Hematopoietic multipotent progenitor cell (in vitro differentiated cells): ENCODE results near the gene TMEM263. TPM values are rescaled to one million over a fixed set of nuclear protein-coding genes. Genes with fewer than 3 reads are reported as not detected.

Experiments used
- DNase-seq, 3 donors: peaks; one replicate each; pipeline ENCODE4 v3.0.0-alpha.2; 2011 to 2015; ENCODE audit warnings: low read depth in 2 of 3, low spot score in 2 of 3
- total RNA-seq: library from RNA; depleted of rRNA; stranded (reverse); fragments of >200 nt; gene quantifications from one replicate; pipeline ENCODE4 v1.2.3, GENCODE V29; 2012

Gene TMEM263
- total RNA-seq, 1 donor: 16.4 TPM

DNA sequence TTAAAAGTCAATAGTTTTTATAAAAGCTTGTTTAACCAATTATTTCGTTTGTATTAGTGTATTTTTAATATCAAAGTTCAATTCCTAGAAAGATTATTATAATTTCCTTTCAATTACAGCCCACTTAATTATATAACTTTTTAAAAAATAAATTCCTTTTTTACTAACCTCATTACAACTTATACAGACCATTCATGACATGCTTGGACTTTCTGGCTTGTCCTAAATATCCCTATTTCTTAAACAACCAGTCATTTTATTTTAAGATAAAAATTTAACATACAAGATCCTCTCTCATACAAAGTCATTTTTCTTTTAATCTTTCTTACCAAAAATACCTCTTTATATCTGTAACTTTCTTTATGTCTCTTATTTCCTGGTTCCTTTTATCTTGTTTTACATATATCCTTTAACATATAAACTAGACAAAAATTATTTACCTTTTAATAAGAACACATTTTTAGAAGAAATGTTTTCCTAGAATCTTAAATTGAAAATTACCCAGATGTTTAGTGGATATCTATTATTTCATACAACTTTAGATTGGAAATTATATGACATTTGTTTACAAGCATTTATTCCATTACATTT, 10.4 kb upstream of the TMEM263 start:
- no peak for DNase-seq

DNA sequence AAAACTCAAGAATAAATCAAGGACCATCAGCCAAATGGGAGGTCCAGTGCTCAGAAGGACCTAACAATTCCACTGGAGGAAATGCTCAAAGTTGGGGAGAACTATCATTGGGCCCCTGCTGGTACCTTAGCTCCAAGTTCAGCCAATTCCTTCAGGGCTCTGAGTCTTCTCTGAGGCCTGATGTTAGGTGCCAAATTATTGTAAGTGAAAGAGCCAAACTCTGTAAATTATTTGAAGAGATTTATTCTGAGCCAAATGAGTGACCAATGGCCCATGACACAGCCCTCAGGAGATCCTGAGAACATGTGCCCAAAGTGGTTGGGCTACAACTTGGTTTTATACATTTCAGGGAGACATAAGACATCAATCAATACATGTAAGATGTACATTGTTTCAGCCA, 8.2 kb upstream of the TMEM263 start:
- DNase-seq: no peak

DNA sequence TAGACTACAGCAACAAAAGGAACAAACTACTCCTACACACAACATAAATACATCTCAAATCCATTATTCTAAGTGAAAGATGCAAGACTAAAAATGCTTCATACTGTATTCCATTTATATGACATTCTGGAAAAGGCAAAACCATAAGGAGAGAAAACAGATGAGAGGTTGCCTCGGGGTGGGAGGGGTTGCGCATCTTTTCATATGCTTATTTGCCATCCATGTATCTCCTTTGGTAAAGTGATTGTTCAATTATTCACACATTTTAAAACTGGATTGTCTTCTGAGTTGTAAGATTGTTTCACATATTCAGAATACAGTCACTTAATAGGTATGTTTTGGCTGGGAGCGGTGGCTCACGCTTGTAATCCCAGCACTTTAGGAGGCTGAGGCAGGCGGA, 5.1 kb upstream of the TMEM263 start:
- DNase-seq: no peak

DNA sequence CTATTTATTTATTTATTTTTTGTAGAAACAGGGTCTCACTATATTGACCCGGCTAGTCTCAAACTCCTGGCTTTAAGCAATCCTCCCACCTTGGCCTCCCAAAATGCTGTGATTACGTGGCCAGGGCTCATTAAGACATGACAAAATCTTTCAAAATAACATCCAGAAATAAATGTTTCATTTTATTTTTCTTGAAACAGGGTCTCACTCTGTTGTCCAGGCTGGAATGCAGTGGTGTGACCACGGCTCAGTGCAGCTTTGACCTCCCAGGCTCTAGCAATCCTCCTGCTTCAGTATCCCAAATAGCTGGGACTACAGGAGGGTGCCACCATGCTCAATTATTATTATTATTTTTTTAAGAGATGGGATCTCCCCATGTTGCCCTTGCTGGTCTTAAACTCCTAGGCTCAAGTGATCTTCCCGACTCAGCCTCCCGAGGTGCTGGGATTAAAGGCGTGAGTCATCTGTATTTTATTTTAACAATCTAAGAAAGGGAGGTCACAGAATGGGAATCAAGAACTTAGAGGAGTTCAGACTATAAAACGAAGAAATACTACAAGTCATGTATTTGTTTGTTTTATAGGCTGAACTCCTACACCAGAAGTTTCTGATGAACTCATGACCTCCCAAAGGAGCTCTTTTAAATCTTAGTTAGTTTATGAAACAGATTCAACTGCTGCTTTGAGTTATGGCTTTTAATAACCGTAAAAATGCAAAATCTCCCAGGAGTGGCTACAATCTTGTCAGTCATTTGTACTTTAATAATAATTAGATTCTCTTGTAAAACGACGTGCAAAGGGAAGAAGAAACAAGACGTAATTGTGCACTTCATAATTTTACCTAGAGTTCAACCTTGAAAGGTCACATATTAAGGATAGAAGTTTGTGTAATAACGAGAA, 2.1 kb upstream of the TMEM263 start:
- DNase-seq: no peak

DNA sequence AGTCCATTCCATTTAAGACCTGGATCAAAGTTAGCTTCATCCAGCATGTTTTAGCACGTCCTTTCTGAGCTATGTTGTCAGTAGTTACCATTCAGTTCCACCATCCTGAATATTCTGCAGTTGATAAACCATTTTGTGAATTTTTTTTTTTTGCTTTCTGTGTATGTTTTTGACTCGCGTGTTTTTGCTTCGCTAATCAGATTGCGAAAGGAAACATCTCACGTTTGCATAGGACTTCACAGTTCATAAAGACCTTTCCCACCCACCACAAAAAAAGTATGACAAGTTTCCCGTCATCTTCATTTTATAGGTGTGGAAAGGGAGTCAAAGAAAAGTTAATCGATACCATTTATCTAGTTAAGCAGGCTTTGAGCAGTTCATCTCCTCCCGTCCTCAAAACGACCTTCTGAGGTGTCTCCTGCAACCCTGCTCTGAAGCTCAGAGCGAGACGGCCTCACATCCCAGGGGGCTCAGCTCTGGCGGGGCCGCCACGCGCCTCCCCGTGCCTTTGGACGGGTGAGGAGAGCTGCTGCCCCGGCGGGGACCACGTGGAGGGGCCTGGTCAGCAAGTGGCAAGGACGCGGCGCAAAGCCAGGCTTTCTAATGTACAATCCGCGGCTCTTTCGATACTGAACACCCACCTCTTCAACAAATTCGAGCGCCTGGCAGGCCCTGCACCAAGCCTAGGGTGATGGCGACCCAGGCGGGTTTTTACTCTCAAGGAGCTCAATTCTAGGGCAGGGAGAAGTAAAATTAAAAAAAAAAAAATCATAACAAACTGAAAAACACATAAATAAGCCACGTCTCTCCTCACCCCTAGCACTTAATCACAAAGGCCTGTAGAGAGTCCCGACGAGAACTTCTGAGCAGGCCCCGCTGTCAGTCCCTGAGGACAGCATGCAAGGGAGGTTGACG, 988 bp upstream of the TMEM263 start:
- DNase-seq: peak in 2 of 3 donors; percentile 5 to 7

DNA sequence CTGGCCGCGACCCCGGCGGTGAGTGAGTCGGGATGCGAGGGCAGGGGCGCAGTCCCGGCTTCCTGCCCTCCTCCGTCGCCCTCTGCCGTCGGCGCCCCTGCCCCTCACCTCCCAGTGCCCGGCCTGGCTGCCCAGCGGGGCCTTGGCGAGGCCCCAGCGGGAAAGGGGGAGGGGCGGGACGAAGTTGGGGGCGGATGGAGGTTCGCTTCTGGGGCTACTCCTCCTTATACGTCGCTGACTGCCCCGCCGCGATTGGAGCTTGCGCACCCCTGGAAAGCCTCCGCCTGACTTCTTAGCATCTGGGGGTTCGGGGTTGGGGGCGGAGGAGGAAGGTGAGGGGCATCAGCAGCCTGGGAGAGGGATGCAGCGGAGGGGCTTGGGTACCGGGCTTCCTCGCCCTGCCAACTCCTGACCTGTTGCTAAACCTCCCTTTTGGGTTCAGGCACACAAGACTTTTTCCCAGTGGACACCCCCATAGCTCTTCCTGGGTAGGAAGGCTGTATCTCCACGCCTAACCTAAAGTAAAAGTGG, 406 bp downstream of the TMEM263 start:
- peak in 2 of 3 donors; percentile 70 to 71 for DNase-seq

DNA sequence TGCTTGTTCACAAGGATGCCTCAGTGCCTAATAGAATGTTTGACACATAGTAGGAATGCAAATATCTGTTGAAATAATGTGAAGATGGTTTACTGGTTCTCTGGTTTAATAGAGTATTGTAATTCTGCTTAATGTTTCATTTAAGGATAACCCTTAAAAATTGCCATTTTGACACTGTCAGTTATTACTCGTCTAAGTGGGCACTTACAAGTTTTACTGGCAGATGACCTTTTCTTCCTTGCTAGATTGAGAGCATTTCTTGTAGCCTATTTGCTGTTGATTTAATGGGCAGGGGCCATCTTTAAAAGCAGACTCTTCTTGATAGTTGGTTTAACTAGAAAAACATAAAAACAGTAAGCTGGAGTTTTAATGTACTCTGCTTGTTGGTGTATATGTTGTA, 1.9 kb downstream of the TMEM263 start:
- peak in 1 of 3 donors; percentile 19 for DNase-seq

DNA sequence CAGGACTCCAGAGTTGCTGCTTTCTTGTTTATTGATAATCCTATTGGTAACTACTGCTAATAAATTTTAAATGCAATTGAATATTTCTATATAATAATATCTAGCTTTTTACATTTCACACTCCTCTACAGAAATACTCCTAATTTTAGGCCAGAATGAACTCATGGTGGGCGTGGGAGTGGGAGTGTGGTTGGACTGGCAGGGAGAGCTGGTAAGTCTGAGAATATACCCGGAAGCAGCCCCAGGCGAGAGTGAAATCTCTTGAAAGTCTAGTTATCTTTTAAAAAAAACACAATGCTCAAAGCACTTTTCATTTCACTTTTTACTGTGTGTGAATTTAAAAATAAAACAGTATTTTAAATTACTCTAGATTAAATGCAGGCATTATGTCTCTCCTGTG, 4.7 kb downstream of the TMEM263 start:
- no peak for DNase-seq

DNA sequence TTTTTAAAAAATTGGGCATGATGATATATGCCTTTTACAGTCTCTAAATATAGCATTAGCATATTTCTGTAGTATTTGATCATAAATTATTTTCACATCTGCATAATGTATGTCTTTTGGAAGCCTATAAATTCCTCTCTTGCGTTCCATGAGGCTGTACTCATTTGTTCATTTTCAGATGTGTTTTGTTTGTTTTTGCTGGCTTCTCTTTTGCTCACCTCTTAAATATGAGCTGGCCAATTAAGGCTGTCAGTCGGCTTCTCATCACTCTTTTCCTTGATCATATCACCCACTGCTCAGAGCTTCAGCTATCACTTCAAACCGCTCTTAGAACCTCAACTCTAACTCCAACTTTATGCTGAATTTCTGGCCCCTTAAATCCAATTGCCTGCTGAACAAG, 6.6 kb downstream of the TMEM263 start:
- DNase-seq: no peak

DNA sequence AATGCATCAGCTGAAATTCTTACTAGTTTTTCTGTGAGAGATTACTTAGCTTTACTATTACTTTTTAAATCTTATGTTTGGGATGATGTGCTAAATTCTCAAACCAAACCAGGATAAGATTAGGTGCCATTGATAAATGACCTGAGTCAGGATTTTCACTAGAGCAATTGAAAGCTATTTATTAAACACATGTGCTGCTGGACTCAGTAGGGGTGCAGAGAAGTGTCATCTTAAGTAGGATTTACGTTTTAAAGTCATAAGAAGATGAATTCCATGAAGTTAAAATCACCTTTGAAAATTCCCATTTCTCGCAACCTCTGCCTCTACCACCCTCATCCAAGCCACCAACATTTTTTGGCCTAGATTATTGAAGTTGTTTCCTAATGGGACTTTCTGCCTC, 8.8 kb downstream of the TMEM263 start:
- no peak for DNase-seq

DNA sequence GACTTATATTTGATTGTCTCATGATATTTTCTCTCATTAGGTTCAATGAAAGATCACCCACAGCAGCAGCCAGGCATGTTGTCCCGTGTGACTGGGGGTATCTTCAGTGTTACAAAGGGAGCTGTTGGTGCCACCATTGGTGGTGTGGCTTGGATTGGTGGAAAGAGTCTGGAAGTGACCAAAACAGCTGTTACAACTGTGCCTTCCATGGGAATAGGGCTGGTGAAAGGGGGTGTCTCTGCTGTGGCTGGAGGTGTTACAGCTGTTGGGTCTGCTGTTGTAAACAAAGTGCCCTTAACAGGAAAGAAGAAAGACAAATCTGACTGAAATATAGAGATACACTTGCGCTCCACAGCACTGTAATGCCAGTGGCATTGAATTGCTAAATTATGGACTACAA, 15.4 kb downstream of the TMEM263 start:
- DNase-seq: no peak

DNA sequence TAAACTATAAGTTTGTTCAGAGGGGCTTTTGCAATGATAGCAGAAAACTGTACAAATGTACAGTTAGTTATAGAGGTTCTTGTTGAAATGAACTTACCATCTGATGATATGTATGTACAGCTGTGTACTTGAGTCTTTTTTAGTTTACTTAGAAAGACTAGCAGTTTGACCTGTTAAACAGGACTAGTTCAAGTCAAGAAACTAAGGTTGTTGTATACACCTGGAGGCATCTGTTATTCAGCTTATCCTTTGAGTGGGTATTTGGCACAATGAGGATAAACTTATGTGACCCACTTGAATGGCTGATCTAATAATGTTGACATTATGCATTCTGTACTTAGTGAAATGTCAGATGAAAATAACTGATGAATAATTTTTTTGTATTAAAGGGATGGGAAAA, 17.8 kb downstream of the TMEM263 start:
- no peak for DNase-seq

DNA sequence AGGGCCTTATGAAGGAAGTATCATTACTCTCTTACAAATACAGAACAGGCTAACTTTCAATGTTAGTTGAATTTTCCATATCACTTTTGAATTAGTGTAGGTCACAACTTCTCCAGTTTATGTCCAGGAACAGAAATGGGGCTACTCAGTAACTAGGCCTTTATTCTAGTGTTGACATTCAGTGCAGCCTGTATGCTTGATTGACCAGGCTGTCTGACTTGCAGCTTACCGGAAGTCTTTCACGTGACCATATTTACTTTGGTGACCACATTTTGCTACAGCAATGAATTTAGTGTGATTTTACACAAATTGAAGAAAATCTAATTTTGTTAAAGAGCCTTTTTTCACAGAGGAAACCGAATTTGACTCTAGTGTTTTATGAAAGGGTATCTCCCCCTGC, 18.8 kb downstream of the TMEM263 start:
- no peak for DNase-seq

DNA sequence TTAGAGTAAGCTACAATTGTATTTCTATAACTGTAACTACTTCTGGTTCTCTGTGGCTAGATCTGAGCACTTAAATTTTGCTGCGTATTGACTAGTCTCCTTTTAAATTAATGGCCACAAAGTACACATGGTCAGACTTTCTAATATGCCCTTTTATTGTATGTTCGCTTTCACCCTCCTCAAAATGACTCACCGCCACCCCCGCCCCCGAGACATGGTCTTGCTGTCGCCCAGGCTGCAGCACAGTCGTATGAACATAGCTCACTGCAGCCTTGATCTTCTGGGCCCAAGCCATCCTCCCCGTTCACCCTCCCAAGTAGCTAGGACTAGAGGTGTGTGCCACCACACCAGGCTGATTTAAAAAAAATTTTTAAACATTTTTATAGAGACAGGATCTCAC, 19.4 kb downstream of the TMEM263 start:
- no peak for DNase-seq

DNA sequence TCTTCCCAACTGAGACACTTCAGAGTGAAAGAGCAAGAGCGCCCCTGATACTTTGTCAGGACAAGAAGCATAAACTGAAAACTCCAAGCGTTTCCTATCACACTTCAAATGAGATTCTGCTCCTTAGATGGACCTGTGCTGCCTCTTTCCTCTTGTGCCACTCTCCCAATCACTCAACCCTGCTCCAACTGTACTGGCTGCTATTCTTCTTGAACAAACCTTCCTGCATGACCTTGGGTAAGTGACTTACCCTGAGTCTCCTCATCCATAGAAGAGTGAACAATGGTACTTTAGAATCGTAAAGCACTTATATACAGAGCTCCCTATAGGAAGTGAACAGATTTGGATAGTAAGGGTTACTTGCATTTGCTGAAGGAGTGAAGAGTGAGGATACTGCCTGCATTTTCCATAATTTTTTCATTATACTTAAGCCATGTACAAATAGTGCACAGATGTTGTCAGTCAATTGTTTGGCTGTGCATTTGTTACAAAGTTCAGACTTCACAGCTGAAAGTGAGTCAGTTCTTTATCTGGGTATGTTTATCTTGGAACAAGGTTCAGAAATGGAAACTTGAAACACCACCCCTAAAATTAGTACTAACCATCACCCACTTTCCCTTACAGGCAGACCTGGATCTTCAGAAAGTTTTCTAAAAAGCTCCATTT, 20.4 kb downstream of the TMEM263 start:
- DNase-seq: no peak

DNA sequence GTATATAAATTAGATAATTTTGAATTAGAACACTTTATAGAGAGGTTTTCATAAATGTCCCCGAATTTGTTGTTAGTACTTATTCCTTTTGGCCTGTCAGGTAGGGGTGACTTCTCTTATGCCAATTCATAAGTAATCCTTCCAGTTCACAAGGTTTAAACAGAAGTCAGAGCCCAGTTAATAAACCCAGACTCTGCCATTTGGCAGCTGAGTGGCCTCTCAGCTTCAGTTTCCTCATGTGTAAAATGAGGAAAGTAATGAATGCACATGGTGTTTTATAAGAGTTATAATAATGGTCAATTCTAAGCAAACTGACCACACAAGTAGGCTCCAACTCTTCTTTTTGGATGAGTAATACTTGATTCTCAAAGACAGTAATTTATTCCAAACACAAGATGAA, 21.0 kb downstream of the TMEM263 start:
- DNase-seq: no peak

DNA sequence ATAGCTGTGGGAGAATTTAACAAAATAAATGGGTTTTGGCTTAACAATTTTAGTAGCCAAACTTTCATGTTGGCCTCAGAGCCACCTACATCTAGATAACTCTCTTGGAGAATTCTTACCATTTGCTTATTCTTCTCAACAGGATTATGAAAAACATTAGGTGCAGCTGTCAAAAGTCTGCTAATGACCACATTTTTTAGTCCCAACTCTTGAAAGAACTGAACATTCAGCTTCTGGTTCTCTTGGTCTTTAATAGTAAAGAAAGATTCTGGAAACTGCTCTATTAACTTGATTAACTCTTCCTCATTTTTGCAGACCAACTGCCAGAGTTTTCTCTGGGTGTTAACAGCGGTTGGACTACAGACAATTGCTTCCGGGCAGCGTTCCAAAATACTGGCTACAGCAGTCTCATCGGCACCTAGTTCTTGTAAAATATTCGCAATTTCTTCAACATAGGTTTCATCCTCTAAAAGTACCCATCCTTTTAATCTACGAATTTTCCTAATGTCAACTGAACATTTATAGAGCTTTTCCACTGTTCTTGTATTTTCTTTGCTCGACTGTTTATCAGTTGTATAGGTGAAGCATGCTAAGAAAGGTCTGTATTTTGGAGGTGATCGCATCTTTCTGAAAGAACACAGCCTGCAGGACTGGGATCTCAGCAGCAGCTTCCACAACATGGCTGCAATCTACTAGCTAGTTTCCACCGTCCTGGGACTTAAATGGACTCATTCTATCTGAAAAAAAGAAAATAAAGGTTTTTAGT, 22.5 kb downstream of the TMEM263 start:
- DNase-seq: no peak

DNA sequence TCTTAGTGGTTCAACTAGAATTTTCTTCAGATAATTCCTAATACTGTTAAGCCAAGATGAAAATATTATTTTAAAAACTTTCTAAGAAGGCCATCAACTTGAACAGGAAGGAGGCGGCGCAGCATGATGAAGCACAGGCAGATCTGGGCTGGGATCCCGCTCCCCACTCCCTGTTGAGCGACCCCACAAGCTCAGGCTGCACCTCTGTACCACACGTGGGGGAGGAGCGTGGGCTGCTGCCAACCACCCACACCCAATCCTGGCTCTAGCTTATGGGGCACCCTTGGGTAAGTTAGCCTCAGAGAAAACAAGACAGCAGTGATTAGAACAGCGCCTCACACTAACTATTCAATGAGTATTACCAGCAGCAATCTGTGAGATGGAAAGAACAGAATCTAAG, 25.2 kb downstream of the TMEM263 start:
- no peak for DNase-seq

DNA sequence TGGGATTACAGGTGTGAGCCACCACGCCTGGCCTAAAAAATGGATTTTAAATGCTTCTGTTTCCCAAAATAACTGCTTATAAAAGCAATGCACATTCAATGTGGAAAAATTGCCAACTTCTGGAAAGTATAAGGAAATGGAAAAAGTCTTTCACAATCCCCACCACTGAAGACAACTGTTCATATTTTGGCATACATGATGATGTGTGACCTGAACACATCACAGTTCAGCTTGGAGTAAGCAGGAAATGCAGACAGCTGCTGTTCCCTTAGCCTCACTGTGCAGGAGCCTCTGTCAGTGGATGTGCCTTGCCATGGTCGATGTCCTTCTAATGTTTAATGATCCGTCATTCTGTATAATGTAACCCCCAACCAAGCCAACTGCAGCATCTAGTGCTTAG, 26.1 kb downstream of the TMEM263 start:
- DNase-seq: no peak

DNA sequence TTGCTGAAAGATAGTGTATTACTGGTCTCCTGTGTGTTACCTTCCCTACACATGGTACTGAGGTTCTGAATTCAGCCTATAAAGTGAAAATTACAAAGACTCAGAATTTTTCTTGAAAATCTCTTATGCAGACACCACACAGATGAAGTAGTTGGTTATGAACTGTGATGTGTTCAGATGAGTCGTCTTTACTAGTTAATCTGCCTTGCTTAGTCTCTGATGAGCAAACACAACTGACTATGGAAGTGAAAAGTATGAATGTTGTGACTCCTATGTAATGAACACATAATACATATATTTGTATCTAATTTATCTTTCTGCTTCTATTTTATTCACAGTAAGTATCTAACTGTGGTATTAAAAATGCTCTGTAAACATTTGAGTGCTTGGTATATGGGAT, 26.5 kb downstream of the TMEM263 start:
- no peak for DNase-seq
